Heart right ventricle (tissue), 16 donors: ENCODE data around the gene PIK3CD. TPM values are rescaled to one million over a fixed set of nuclear protein-coding genes. Genes with fewer than 3 reads are reported as not detected.

Experiments
- ATAC-seq, 8 donors: fragments of 200-7000 bp; cut with Tn5 transposase; one replicate each; pipeline ENCODE4 v1.9.1; 2020; ENCODE audit warnings: mild to moderate bottlenecking in 8 of 8, moderate library complexity in 8 of 8, moderate number of reproducible peaks in 1 of 8
- DNase-seq, 2 donors: peaks; one replicate each; pipeline ENCODE4 v3.0.0-alpha.2; 2020
- H3K27ac ChIP-seq, 10 donors: fragments of 200-600 bp; sonication (generic) in 2 of 10; one replicate each; pipeline versions ENCODE4 v1.5.0 to v1.8.0; 2020 to 2022; ENCODE audit warnings: mild to moderate bottlenecking in 3 of 10
- H3K27me3 ChIP-seq, 7 donors: fragments of 200-600 bp; one replicate each; pipeline ENCODE4 v1.8.0; 2021 to 2022; ENCODE audit warnings: mild to moderate bottlenecking in 2 of 7
- H3K36me3 ChIP-seq, 9 donors: fragments of 200-600 bp; sonication (generic) in 1 of 9; one replicate each; pipeline versions ENCODE4 v1.5.0 to v1.8.0; 2020 to 2022; ENCODE audit warnings: mild to moderate bottlenecking in 2 of 9
- H3K4me1 ChIP-seq, 9 donors: fragments of 200-600 bp; sonication (generic) in 1 of 9; one replicate each; pipeline versions ENCODE4 v1.5.0 to v1.8.0; 2020 to 2022; ENCODE audit warnings: mild to moderate bottlenecking in 4 of 9
- H3K4me3 ChIP-seq, 10 donors: fragments of 200-600 bp; sonication (generic) in 2 of 10; one replicate each; pipeline versions ENCODE4 v1.5.0 to v1.8.0; 2020 to 2022; ENCODE audit warnings: mild to moderate bottlenecking in 7 of 10, moderate library complexity in 2 of 10
- H3K9me3 ChIP-seq, 11 donors: fragments of 200-600 bp in 10 of 11; sonication (generic) in 2 of 11; one replicate each; pipeline versions ENCODE4 v1.5.0 to v1.8.0; 2013 to 2022; ENCODE audit warnings: mild to moderate bottlenecking in 2 of 11, control low read depth in 1 of 11, moderate library complexity in 1 of 11
- CTCF ChIP-seq, 9 donors: fragments of 200-600 bp; sonication (generic) in 2 of 9; IDR thresholded peaks; one replicate each; pipeline versions ENCODE4 v1.5.0 to v1.8.0; 2021 to 2022; ENCODE audit warnings: antibody characterized with exemption in 9 of 9, mild to moderate bottlenecking in 5 of 9, moderate library complexity in 1 of 9
- WGBS, 2 donors: extraction: QIAGEN DNeasy Blood & Tissue Kit; methylation state at CpG; one replicate each; pipeline ENCODE4 v1.1.7; 2013; ENCODE audit warnings: inconsistent platforms in 1 of 2; 5-methylcytosine and 5-hydroxymethylcytosine counted together
- intact Hi-C, 10 donors: fragments of 100-400 bp; cut with DNase I; formaldehyde crosslinking; loops; one replicate each; pipeline versions ENCODE4 v1.11.1 to v1.14.2; 2022
- polyA plus RNA-seq, 2 donors: library from polyadenylated mRNA; stranded (reverse); fragments of 200-250 nt; gene quantifications; one replicate each; pipeline ENCODE4 v1.2.3, GENCODE V29; 2013
- total RNA-seq, 10 donors: library from RNA; stranded (reverse); fragmentation: NEBNext Ultra II Directional in 3 of 10; extraction: Animal tissue kit (Norgen Biotek cat#: 25700) in 3 of 10; gene quantifications; one replicate each; pipeline versions ENCODE4 v1.2.1 to v1.2.4, GENCODE V29; 2021 to 2023
- donor health status: Arrhythmogenic right ventricular cardiomyopathy.
- donor health status: ischemic (EF 13 %, LVEDD 7.1; RV severe dilation, severe dysfunction).
- donor health status: healthy with polysubstance abuse.
- donor health status: DM: no; HTN: yes; CAD: no.
- donor health status: DM: no; HTN: no; CAD: no.
- donor health status: ischemic (EF 25% LVEDD 6.9; RV normal size, moderate dysfunction).
- donor health status: ischemic (EF 25% LVEDD 5.7; RV mildly dilated, moderate dysfunction).
- donor health status: healthy.
- donor health status: DM: yes; HTN: yes; CAD: no.
- donor health status: Ischemic cardiomyopathy.
- donor health status: ischemic (EF 35%, LVEDD 5.7; RV mildly dilated, moderate dysfunction).
- donor health status: nonischemic (EF 11% LVEDD 7.7; RV severe dilation, severe dysfunction).
- donor health status: DM: yes; HTN: yes; CAD: no.
- donor health status: PGD.
- donor health status: ischemic (EF 29% LVEDD 5.4; RV normal size, mild dysfunction).
- donor health status: nonischemic (EF 23%, LVEDD 6.1; RV moderate dilation, normal function).

Gene PIK3CD
- total and polyA plus RNA-seq, 12 donors, result 1.0 to 12.1 (median 2.7) TPM

GRCh38 chr1:9691108-9691445, 39.5 kb downstream of the PIK3CD start:
- 88 to 95% methylated on average over 6 of the region's 6 CpGs for WGBS, 2 donors
- DNase-seq (no peak), ATAC-seq (no peak)
- H3K4me3 ChIP-seq, result no peak overlapping the region
- H3K27me3 ChIP-seq, result no peaks in the 10 kb centered on the region
- peaks cover 5 to 63% (median 35%) of the 10 kb centered on the region in 9 donors for H3K4me1 ChIP-seq
- intact Hi-C loops, result loop anchor here in 1 of 10 donors (10.0 kb wide), 1 partner anchor 66 kb away; no protein-coding TSS in a partner anchor
- no peaks in the 10 kb centered on the region for H3K9me3 ChIP-seq
- no peak overlapping the region for H3K27ac ChIP-seq
- peaks cover 0 to 29% (median 0%) of the 10 kb centered on the region in 9 donors for H3K36me3 ChIP-seq
- TF ChIP-seq CTCF (IDR thresholded peaks at IDR 0.05), result no peak

GRCh38 chr1:9691691-9692090, 40.2 kb downstream of the PIK3CD start:
- peaks cover 5 to 57% (median 35%) of the 10 kb centered on the region in 9 donors for H3K4me1 ChIP-seq
- no peak for TF ChIP-seq CTCF (IDR thresholded peaks at IDR 0.05)
- ATAC-seq, result no peak
- H3K9me3 ChIP-seq, result no peaks in the 10 kb centered on the region
- no peaks in the 10 kb centered on the region for H3K27me3 ChIP-seq
- no peak for DNase-seq
- no peak overlapping the region for H3K4me3 ChIP-seq
- H3K27ac ChIP-seq, result no peak overlapping the region
- intact Hi-C loops, result loop anchor here in 1 of 10 donors (10.0 kb wide), 1 partner anchor 67 kb away; no protein-coding TSS in a partner anchor
- peaks cover 0 to 29% (median 0%) of the 10 kb centered on the region in 9 donors for H3K36me3 ChIP-seq
- 68 to 82% methylated on average over 5 of the region's 5 CpGs for WGBS, 2 donors

GRCh38 chr1:9696793-9697192, 45.3 kb downstream of the PIK3CD start:
- 95 to 97% methylated on average over 2 of the region's 2 CpGs for WGBS, 2 donors
- DNase-seq (no peak), ATAC-seq (no peak)
- no peaks in the 10 kb centered on the region for H3K27me3 ChIP-seq
- intact Hi-C loops, result loop anchor here in 1 of 10 donors (10.0 kb wide), 1 partner anchor 72 kb away; no protein-coding TSS in a partner anchor
- H3K4me1 ChIP-seq, result peaks cover 0 to 14% (median 0%) of the 10 kb centered on the region in 9 donors
- H3K27ac ChIP-seq, result no peak overlapping the region
- TF ChIP-seq CTCF (IDR thresholded peaks at IDR 0.05), result no peak
- H3K36me3 ChIP-seq, result peaks cover 0 to 55% (median 0%) of the 10 kb centered on the region in 9 donors
- H3K9me3 ChIP-seq, result no peaks in the 10 kb centered on the region
- H3K4me3 ChIP-seq, result no peak overlapping the region

- H3K4me1 ChIP-seq, result peaks cover 0 to 30% (median 0%) of the 10 kb centered on the region in 9 donors
- TF ChIP-seq CTCF (IDR thresholded peaks at IDR 0.05), result no peak
- H3K4me3 ChIP-seq, result no peak overlapping the region
- H3K27me3 ChIP-seq, result no peaks in the 10 kb centered on the region
- DNase-seq (no peak), ATAC-seq (no peak)
- no peaks in the 10 kb centered on the region for H3K9me3 ChIP-seq
- no peak overlapping the region for H3K27ac ChIP-seq
- peaks cover 0 to 32% (median 0%) of the 10 kb centered on the region in 9 donors for H3K36me3 ChIP-seq
- intact Hi-C loops, result loop anchor here in 1 of 10 donors (10.0 kb wide), 1 partner anchor 75 kb away; no protein-coding TSS in a partner anchor
- 94% methylated on average over 7 of the region's 7 CpGs for WGBS, 2 donors
These were observed 47.8 kb downstream of the PIK3CD start for GRCh38 chr1:9699361-9699760.
